Heart left ventricle (tissue), 16 donors: ENCODE measurements around the gene RTL10. TPM values are rescaled to one million over a fixed set of nuclear protein-coding genes. Genes with fewer than 3 reads are reported as not detected.

Source experiments
- ATAC-seq, 4 donors: fragments of 200-7000 bp; cut with Tn5 transposase; one replicate each; pipeline ENCODE4 v1.9.1; 2020 to 2022; ENCODE audit warnings: moderate library complexity in 4 of 4, mild to moderate bottlenecking in 3 of 4, moderate number of reproducible peaks in 1 of 4
- DNase-seq, 5 donors: peaks; one replicate each; pipeline ENCODE4 v3.0.0-alpha.2; 2020
- H3K27ac ChIP-seq, 12 donors: fragments of 200-600 bp; sonication (generic) in 4 of 12; one replicate each; pipeline versions ENCODE4 v1.5.0 to v1.8.0; 2016 to 2022; ENCODE audit warnings: mild to moderate bottlenecking in 2 of 12
- H3K27me3 ChIP-seq, 9 donors: fragments of 200-600 bp; sonication (generic) in 2 of 9; one replicate each; pipeline versions ENCODE4 v1.5.1 to v1.8.0; 2016 to 2022; ENCODE audit warnings: mild to moderate bottlenecking in 3 of 9
- H3K36me3 ChIP-seq, 9 donors: fragments of 200-600 bp; sonication (generic) in 2 of 9; one replicate each; pipeline versions ENCODE4 v1.5.0 to v1.8.0; 2018 to 2022; ENCODE audit warnings: mild to moderate bottlenecking in 2 of 9
- H3K4me1 ChIP-seq, 12 donors: fragments of 200-600 bp; sonication (generic) in 4 of 12; one replicate each; pipeline versions ENCODE4 v1.5.0 to v1.8.0; 2016 to 2022; ENCODE audit warnings: mild to moderate bottlenecking in 3 of 12
- H3K4me3 ChIP-seq, 12 donors: fragments of 200-600 bp; sonication (generic) in 4 of 12; one replicate each; pipeline versions ENCODE4 v1.5.0 to v1.8.0; 2017 to 2022; ENCODE audit warnings: mild to moderate bottlenecking in 9 of 12, moderate library complexity in 4 of 12
- H3K9me3 ChIP-seq, 12 donors: fragments of 200-600 bp; sonication (generic) in 4 of 12; one replicate each; pipeline versions ENCODE4 v1.5.0 to v1.8.0; 2016 to 2022; ENCODE audit warnings: mild to moderate bottlenecking in 1 of 12
- POLR2A ChIP-seq, 2 donors: fragments of 450-650 bp; IDR thresholded peaks; one replicate each; pipeline ENCODE4 v1.6.1; 2017; ENCODE audit warnings: antibody characterized with exemption in 2 of 2, mild to moderate bottlenecking in 2 of 2, moderate library complexity in 2 of 2
- WGBS, 4 donors: extraction: QIAGEN DNeasy Blood & Tissue Kit in 2 of 4; methylation state at CpG; one replicate each; pipeline versions ENCODE4 v1.1.5 to v1.1.7; 2013 to 2018; 5-methylcytosine and 5-hydroxymethylcytosine counted together
- intact Hi-C, 10 donors: fragments of 100-400 bp; cut with DNase I; formaldehyde crosslinking; loops; one replicate each; pipeline versions ENCODE4 v1.11.1 to v1.14.2; 2022
- polyA plus RNA-seq, 2 donors: library from polyadenylated mRNA; stranded (reverse); fragments of 200-250 nt; gene quantifications; one replicate each; pipeline ENCODE4 v1.2.3, GENCODE V29; 2013
- total RNA-seq, 9 donors: library from RNA; depleted of rRNA in 2 of 9; stranded (reverse); fragments of >200 nt in 2 of 9; fragmentation: NEBNext Ultra II Directional in 3 of 9; extraction: Animal tissue kit (Norgen Biotek cat#: 25700) in 3 of 9; gene quantifications; one replicate each; pipeline versions ENCODE4 v1.1.0 to v1.2.4, GENCODE V29; 2016 to 2023
- TF ChIP-seq, protein P1 (sequence below), 12 donors: fragments of 200-600 bp; sonication (generic) in 4 of 12; IDR thresholded peaks; one replicate each; pipeline versions ENCODE4 v1.5.0 to v1.8.0; 2018 to 2022; ENCODE audit warnings: antibody characterized with exemption in 12 of 12, mild to moderate bottlenecking in 5 of 12
- donor health status: ischemic (EF 13 %, LVEDD 7.1; RV severe dilation, severe dysfunction).
- donor health status: healthy with polysubstance abuse.
- donor health status: DM: no; HTN: yes; CAD: no.
- donor health status: DM: no; HTN: no; CAD: no.
- donor health status: ischemic (EF 25% LVEDD 6.9; RV normal size, moderate dysfunction).
- donor health status: ischemic (EF 25% LVEDD 5.7; RV mildly dilated, moderate dysfunction).
- donor health status: healthy.
- donor health status: DM: yes; HTN: yes; CAD: no.
- donor health status: ischemic (EF 35%, LVEDD 5.7; RV mildly dilated, moderate dysfunction).
- donor health status: nonischemic (EF 11% LVEDD 7.7; RV severe dilation, severe dysfunction).
- donor health status: DM: yes; HTN: yes; CAD: no.
- donor health status: PGD.
- donor health status: ischemic (EF 29% LVEDD 5.4; RV normal size, mild dysfunction).
- donor health status: nonischemic (EF 23%, LVEDD 6.1; RV moderate dilation, normal function).

The RTL10 gene
- total and polyA plus RNA-seq, 11 donors = 4.6 to 11.6 (median 7.5) TPM

GRCh38 chr22:19823191-19823901 lies 31.3 kb downstream of the RTL10 start:
- Histone ChIP-seq H3K4me3 (no peak overlapping the region), H3K4me1 (no peaks in the 10 kb centered on the region), H3K9me3 (no peaks in the 10 kb centered on the region), H3K27me3 (no peaks in the 10 kb centered on the region), H3K27ac (no peak overlapping the region), H3K36me3 (no peaks in the 10 kb centered on the region)
- peak in 1 of 5 donors; percentile 12 for DNase-seq
- WGBS, 4 donors = 81 to 87% (median 85%) methylated on average over 9 to 11 of the region's 11 CpGs
- TF ChIP-seq POLR2A (IDR thresholded peaks at IDR 0.05) = no peak
- TF ChIP-seq, protein P1, sequence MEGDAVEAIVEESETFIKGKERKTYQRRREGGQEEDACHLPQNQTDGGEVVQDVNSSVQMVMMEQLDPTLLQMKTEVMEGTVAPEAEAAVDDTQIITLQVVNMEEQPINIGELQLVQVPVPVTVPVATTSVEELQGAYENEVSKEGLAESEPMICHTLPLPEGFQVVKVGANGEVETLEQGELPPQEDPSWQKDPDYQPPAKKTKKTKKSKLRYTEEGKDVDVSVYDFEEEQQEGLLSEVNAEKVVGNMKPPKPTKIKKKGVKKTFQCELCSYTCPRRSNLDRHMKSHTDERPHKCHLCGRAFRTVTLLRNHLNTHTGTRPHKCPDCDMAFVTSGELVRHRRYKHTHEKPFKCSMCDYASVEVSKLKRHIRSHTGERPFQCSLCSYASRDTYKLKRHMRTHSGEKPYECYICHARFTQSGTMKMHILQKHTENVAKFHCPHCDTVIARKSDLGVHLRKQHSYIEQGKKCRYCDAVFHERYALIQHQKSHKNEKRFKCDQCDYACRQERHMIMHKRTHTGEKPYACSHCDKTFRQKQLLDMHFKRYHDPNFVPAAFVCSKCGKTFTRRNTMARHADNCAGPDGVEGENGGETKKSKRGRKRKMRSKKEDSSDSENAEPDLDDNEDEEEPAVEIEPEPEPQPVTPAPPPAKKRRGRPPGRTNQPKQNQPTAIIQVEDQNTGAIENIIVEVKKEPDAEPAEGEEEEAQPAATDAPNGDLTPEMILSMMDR (IDR thresholded peaks at IDR 0.05) = no peak
- ATAC-seq = no peak
- intact Hi-C loops = no loop called here

- TF ChIP-seq POLR2A (IDR thresholded peaks at IDR 0.05) = no peak
- TF ChIP-seq, protein P1 (IDR thresholded peaks at IDR 0.05) = no peak
- H3K27ac ChIP-seq = no peak overlapping the region
- H3K4me3 ChIP-seq = no peak overlapping the region
- DNase-seq (peak in 3 of 5 donors; percentile 11 to 46 (median 20)), ATAC-seq (no peak)
- H3K4me1 ChIP-seq = no peaks in the 10 kb centered on the region
- H3K36me3 ChIP-seq = no peaks in the 10 kb centered on the region
- WGBS, 4 donors = 92 to 94% (median 93%) methylated on average over 10 to 18 of the region's 18 CpGs
- H3K9me3 ChIP-seq = no peaks in the 10 kb centered on the region
- no peaks in the 10 kb centered on the region for H3K27me3 ChIP-seq
- intact Hi-C loops = no loop called here
Measured at GRCh38 chr22:19822301-19823117, 32.2 kb downstream of the RTL10 start.

GRCh38 chr22:19821523-19822300 lies 33.0 kb downstream of the RTL10 start:
- intact Hi-C loops = no loop called here
- H3K36me3 ChIP-seq = no peaks in the 10 kb centered on the region
- no peak overlapping the region for H3K4me3 ChIP-seq
- TF ChIP-seq POLR2A (IDR thresholded peaks at IDR 0.05) = no peak
- TF ChIP-seq, protein P1 (IDR thresholded peaks at IDR 0.05) = no peak
- H3K27ac ChIP-seq = no peak overlapping the region
- WGBS, 4 donors = 90 to 96% (median 93%) methylated on average over 17 to 20 of the region's 20 CpGs
- no peaks in the 10 kb centered on the region for H3K4me1 ChIP-seq
- H3K27me3 ChIP-seq = no peaks in the 10 kb centered on the region
- DNase-seq (peak in 2 of 5 donors; percentile 24 to 53), ATAC-seq (no peak)
- H3K9me3 ChIP-seq = no peaks in the 10 kb centered on the region
